Measurements from ENCODE around the gene ERO1A.
"Not testable (repeated sequence)": the region's sequence is repeated elsewhere in the genome, so short reads cannot be mapped to it uniquely, and the experiment has no call there.

ERO1A gene, protein sequence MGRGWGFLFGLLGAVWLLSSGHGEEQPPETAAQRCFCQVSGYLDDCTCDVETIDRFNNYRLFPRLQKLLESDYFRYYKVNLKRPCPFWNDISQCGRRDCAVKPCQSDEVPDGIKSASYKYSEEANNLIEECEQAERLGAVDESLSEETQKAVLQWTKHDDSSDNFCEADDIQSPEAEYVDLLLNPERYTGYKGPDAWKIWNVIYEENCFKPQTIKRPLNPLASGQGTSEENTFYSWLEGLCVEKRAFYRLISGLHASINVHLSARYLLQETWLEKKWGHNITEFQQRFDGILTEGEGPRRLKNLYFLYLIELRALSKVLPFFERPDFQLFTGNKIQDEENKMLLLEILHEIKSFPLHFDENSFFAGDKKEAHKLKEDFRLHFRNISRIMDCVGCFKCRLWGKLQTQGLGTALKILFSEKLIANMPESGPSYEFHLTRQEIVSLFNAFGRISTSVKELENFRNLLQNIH

DNA sequence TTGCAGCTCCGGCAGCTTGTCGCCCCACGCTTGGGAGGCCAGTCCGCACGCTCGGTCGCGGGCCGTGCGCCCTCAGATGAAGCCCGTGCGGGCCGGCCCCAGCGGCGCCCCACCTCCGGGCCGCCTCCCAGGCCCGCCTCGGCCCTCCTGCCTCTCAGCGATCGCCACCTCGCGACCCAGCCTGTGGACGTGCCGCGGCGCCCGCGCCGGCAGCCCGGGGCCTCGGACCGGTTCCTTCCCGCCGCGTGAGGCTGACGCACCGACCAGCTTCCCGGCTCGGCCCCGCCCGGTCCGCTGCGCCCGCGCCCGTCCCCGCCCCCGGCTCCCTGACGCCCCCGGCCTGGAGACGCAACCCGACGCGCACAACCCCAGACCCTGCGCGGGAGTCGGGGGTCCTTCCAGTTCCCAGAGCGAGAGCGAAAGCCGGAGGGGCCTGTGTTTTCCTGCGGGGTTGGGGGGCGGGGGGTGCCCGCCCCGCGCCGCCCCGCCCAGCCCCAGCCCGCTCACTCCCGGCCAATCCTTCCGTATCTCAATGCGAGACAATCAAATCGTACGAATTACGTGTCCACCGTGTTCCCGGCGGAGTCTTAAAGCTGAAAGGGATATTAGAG is at the start of gene ERO1A:
TSS of gene ERO1A (minus strand) at position 78 of the 611 bp plus-strand sequence. CDS start at position 1, 77 bp downstream.
- Mint-ChIP-seq H3K36me3 (ENCODE audit: low read depth) (peaks cover 18% of the 10 kb centered on the region), H3K27ac (peak within 1 kb of the TSS; percentile 99), H3K27me3 (ENCODE audit: low read depth) (no peaks in the 10 kb centered on the region), H3K4me3 (peak within 1 kb of the TSS; percentile 98), H3K4me1 (ENCODE audit: low read depth) (peaks cover 37% of the 10 kb centered on the region), H3K9me3 (no peaks in the 10 kb centered on the region)

DNA sequence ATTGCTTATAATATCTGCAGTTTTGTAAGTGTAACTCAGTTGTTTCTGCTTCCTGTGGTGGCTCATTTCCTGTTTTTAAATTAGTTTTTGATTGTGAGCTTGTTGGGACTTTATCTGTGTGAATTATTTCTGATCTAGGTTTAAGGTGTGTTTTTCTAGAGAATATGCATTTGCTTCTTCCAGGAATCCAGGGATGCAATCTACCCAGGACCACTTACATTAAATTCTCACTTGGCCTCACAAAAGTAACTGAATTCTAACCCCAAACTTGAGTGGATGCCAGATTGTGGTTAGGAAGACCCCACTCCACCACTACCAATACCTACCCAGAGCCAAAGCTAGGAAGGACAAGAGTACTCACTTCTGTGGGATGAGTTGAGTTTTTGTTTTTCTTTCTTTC is 46.5 kb upstream of the ERO1A start:
- Mint-ChIP-seq H3K36me3 (ENCODE audit: low read depth) (peaks cover 30% of the 10 kb centered on the region), H3K27me3 (ENCODE audit: low read depth) (no peaks in the 10 kb centered on the region), H3K4me3 (peak overlapping the region; percentile 65), H3K4me1 (ENCODE audit: low read depth) (peaks cover 31% of the 10 kb centered on the region), H3K27ac (peak overlapping the region; percentile 91), H3K9me3 (no peaks in the 10 kb centered on the region)

DNA sequence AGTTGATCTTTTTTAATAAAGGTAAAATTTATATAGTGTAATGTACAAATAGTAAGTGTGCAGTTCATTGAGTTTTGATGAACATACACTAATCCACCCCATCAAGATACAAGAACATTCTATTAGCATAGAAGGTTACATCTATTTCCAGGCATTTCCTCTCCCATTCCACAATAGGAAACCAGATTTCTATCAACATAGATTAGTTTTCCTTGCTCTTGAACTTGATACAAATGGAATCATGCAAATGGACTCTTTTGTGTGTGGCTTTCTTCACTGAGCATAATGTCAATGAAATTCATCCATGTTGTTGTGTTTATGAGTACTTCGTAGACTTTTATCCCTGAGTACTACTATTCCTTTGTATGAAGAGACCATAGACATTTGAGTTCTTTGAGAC is 45.4 kb upstream of the ERO1A start:
- Mint-ChIP-seq H3K9me3 (no peaks in the 10 kb centered on the region), H3K4me1 (ENCODE audit: low read depth) (peaks cover 40% of the 10 kb centered on the region), H3K27ac (no peak overlapping the region), H3K27me3 (ENCODE audit: low read depth) (no peaks in the 10 kb centered on the region), H3K4me3 (no peak overlapping the region), H3K36me3 (ENCODE audit: low read depth) (peaks cover 27% of the 10 kb centered on the region)

DNA sequence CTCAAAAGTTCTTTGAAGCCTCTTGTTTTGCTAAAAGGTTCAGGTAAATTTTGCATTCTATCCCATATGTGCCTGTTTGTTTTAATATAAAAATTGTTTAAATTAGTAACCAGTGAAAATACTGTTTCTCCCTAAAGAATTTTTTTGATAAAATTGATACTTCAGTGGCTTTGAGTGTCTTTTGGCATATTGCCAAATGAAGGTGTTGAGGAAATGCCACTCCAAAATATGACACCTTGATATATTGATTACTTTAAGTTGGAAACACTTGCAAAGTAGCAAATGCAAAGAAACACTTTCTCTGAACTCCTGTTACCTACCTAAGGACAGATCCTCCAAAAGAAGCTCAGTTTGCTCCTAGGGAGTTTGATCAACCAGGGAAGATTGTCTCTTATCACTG is 43.1 kb upstream of the ERO1A start:
- Mint-ChIP-seq H3K27me3 (ENCODE audit: low read depth) (no peaks in the 10 kb centered on the region), H3K27ac (no peak overlapping the region), H3K36me3 (ENCODE audit: low read depth) (peaks cover 30% of the 10 kb centered on the region), H3K4me3 (no peak overlapping the region), H3K9me3 (no peaks in the 10 kb centered on the region), H3K4me1 (ENCODE audit: low read depth) (peaks cover 42% of the 10 kb centered on the region)

DNA sequence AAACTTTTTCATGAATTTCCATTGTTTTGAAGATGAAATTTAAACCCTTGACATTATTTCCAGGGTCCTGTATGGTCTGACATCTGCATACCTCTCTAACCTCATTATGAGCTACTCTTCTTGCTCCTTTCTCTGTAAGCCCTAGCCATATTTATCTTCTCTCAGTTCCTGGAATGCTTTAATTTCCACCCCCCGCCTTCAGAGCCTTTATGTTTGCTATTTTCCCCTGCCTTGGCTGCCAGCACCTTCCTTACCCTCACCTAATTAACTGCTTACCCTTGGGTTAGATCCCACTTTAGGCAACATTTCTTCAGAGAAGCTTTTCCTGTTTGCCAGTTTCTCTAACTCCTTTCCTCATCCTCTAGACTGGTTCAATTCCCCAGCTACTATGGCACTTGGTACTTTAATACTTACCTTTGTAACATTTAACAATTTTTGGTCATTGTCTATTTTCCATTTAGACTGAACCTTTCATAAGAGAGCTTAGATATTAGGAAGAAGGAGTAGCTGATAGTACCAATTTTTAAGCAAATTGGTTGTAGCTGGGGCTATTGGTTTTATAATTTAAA is 40.6 kb upstream of the ERO1A start:
- peaks cover 35% of the 10 kb centered on the region for H3K4me1 Mint-ChIP-seq (ENCODE audit: low read depth)
- no peak overlapping the region for H3K27ac Mint-ChIP-seq
- no peaks in the 10 kb centered on the region for H3K27me3 Mint-ChIP-seq (ENCODE audit: low read depth)
- H3K36me3 Mint-ChIP-seq (ENCODE audit: low read depth), result peaks cover 35% of the 10 kb centered on the region
- H3K9me3 Mint-ChIP-seq, result no peaks in the 10 kb centered on the region
- no peak overlapping the region for H3K4me3 Mint-ChIP-seq

DNA sequence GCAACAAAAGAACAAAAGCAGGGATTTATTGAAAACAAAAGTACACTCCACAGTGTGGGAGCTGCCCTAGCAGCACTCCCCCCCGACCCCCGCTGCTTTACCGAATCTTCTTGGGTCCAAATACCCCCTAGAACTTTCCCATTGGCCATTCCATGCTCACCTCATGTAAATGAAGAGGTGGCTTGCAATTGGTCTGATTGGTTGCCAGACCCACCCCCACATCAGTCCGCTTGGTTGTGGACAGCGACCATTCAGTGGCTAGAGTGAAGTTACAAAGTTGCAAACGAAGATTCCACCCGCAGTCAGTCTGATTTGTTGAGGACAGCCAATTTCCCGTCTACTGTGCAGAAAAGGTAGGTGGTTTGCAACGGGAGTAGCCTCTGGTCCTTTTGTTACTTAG is 38.5 kb upstream of the ERO1A start:
- Mint-ChIP-seq H3K4me1 (ENCODE audit: low read depth) (peaks cover 34% of the 10 kb centered on the region), H3K4me3 (no peak overlapping the region), H3K27me3 (ENCODE audit: low read depth) (no peaks in the 10 kb centered on the region), H3K9me3 (no peaks in the 10 kb centered on the region), H3K36me3 (ENCODE audit: low read depth) (peaks cover 33% of the 10 kb centered on the region), H3K27ac (no peak overlapping the region)

DNA sequence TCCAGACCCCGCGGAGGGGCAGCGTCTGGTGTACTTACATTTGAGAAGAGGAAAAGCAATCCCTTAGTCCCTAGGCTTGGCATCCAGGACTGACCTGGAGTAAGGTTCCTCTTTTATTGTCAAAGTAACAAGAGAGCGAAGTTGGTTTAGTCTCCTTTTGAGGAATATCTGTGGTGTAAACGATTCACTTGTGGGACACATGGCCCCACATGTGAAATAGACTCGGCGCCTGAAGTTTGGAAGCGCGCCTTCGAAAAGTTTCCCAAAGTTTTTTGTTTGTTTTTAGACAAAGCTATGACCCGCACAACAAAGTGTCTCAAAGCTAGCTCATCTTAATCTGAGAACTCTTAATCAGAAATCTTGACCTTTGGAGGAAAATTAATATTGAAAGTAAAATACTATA is 35.4 kb upstream of the ERO1A start:
- H3K27ac Mint-ChIP-seq, result peak overlapping the region; percentile 77
- H3K9me3 Mint-ChIP-seq, result no peaks in the 10 kb centered on the region
- H3K36me3 Mint-ChIP-seq (ENCODE audit: low read depth), result peaks cover 25% of the 10 kb centered on the region
- H3K4me3 Mint-ChIP-seq, result peak overlapping the region; percentile 87
- H3K27me3 Mint-ChIP-seq (ENCODE audit: low read depth), result no peaks in the 10 kb centered on the region
- peaks cover 20% of the 10 kb centered on the region for H3K4me1 Mint-ChIP-seq (ENCODE audit: low read depth)

DNA sequence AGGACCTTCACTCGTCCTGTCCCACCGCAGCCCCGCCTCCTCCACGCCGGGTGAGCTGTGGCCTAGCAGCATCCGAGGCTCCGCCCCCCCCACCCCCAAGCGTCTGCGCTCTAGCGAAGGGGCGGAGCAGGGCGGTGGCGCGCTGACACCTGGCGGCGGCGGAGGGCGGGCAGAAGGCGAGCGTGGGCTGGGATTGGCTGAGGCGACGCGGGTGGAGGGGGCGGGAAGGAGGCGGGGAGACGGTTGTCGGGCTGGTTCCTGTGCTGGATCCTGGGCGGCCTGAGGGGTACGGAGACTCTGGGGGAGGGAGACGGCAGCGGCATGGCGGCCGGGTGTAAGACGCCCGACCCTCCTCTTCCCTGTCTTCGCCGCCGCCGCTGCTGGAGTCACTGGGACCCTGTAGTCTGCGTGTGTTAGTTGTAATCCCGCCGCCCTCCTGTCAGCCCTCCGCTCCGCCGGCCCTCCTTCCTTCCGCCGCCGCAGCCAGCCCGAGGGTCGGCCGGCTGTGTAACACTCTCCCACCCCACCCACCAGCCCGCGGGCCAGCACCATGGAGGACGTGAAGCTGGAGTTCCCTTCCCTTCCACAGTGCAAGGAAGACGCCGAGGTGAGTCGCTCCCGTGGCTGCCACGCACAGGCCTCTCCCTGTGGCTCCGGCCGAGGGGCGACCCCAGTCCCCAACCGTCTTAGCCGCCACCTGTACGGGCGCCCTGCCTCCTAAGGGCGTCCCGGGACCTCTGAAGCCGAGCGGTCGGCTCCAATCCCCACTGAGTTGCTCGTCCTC is 34.8 kb upstream of the ERO1A start, which contains the start of gene STYX:
TSS of gene STYX (plus strand) at position 242 of the 784 bp plus-strand sequence. CDS start at position 551, 309 bp downstream.
- peaks cover 25% of the 10 kb centered on the region for H3K36me3 Mint-ChIP-seq (ENCODE audit: low read depth)
- H3K4me1 Mint-ChIP-seq (ENCODE audit: low read depth), result peaks cover 20% of the 10 kb centered on the region
- H3K27ac Mint-ChIP-seq, result peak within 1 kb of the TSS; percentile 77
- no peaks in the 10 kb centered on the region for H3K9me3 Mint-ChIP-seq
- H3K4me3 Mint-ChIP-seq, result peak within 1 kb of the TSS; percentile 87
- no peaks in the 10 kb centered on the region for H3K27me3 Mint-ChIP-seq (ENCODE audit: low read depth)

DNA sequence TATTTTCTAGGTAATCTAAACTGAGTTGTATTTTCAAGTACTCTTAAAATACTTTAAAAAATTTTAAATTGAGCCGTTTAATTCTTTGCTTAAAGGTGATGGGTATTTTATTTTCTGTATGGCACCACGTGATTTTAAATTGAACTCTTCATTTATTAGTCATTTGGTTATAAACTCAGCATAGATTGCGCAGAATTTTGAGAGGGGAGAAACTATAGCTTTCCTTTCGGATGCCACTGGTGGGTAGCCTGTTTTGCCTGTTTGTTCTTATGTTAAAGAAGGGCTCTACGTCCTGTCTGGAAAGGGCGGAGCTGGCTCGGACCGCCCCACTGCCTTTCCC is 34.2 kb upstream of the ERO1A start:
- Mint-ChIP-seq H3K36me3 (ENCODE audit: low read depth) (peaks cover 29% of the 10 kb centered on the region), H3K9me3 (no peaks in the 10 kb centered on the region), H3K27me3 (ENCODE audit: low read depth) (no peaks in the 10 kb centered on the region), H3K4me3 (peak overlapping the region; percentile 87), H3K27ac (peak overlapping the region; percentile 51), H3K4me1 (ENCODE audit: low read depth) (peaks cover 22% of the 10 kb centered on the region)

DNA sequence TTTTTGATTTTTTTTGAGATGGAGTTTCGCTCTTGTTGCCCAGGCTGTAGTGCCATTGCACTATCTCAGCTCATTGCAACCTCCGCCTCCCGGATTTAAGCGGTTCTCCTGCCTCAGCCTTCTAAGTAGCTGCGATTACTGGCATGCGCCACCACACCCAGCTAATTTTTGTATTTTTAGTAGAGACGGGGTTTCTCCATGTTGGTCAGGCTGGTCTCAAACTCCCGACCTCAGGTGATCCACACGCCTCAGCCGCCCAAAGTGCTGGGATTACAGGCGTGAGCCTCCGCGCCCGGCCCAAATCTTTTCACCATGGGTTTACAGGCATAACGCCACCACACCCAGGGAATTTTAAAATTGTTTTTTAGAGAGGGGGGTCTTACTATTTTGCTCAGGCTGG is 33.7 kb upstream of the ERO1A start:
- not testable (repeated sequence) for H3K27me3 Mint-ChIP-seq (ENCODE audit: low read depth); H3K27ac Mint-ChIP-seq; H3K9me3 Mint-ChIP-seq
- Mint-ChIP-seq H3K36me3 (ENCODE audit: low read depth) (peaks cover 27% of the 10 kb centered on the region), H3K4me1 (ENCODE audit: low read depth) (peaks cover 19% of the 10 kb centered on the region), H3K4me3 (peak overlapping the region; percentile 51)

DNA sequence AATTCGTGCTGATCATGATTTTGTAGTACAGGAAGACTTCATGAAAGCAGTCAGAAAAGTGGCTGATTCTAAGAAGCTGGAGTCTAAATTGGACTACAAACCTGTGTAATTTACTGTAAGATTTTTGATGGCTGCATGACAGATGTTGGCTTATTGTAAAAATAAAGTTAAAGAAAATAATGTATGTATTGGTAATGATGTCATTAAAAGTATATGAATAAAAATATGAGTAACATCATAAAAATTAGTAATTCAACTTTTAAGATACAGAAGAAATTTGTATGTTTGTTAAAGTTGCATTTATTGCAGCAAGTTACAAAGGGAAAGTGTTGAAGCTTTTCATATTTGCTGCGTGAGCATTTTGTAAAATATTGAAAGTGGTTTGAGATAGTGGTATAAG is 32.2 kb upstream of the ERO1A start:
- H3K9me3 Mint-ChIP-seq; H3K27me3 Mint-ChIP-seq (ENCODE audit: low read depth); H3K4me3 Mint-ChIP-seq; H3K27ac Mint-ChIP-seq: not testable (repeated sequence)
- Mint-ChIP-seq H3K36me3 (ENCODE audit: low read depth) (peaks cover 22% of the 10 kb centered on the region), H3K4me1 (ENCODE audit: low read depth) (peaks cover 17% of the 10 kb centered on the region)

DNA sequence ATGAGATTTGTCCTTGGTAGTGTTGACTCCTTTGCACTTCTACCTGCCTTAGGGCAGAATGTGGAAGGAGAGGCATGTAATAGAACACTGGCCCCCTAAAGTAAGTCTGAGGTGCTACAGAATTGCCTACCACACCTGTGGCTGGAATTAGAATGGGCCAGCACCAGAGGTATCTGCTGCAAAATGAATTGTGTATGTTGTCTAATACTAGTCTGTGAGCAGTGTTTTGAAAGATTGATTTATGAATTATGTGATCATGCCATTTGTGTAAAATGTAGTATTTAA is 28.9 kb upstream of the ERO1A start:
- Mint-ChIP-seq H3K4me3 (no peak overlapping the region), H3K27me3 (ENCODE audit: low read depth) (no peaks in the 10 kb centered on the region), H3K36me3 (ENCODE audit: low read depth) (peaks cover 35% of the 10 kb centered on the region), H3K9me3 (no peaks in the 10 kb centered on the region), H3K27ac (no peak overlapping the region), H3K4me1 (ENCODE audit: low read depth) (peaks cover 13% of the 10 kb centered on the region)

DNA sequence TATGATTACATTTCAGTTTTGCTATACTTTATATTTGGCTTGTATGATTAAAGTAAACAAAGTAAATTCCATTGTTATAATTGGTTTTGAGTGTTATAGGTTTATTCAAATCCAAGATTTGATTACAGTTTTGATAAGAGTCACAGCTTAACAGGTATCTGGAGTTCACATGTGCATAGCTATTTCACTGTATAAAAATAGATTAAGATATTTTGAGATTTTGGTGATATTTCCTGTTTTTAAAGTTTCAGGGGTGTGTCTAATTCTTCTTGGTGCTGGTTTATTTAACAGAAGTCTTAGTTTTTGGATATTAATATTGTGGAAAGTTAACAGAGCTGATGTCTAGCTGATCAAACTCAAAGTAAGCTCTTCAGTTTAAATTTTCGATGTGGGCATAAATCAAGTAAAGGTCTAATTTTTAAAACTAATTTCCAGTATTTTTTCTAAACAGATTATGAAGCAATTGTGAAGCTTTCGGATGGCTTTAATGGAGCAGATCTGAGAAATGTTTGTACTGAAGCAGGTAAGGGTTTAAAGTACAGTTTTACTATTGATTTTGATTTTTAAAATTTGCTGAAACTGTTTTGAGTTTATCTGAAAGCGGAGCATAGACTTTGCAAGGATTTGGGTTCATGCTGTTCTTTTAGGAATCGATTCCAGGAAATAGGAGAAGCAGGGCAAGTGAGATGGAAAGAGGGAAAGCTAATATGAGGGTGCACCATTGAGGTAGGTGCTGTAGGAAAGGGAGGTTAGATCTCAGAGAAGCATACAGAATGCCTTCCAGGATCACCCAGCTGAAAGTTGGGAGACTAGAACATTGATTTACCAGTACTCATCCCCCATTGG is 28.4 kb upstream of the ERO1A start:
- H3K9me3 Mint-ChIP-seq, result no peaks in the 10 kb centered on the region
- H3K4me1 Mint-ChIP-seq (ENCODE audit: low read depth), result peaks cover 12% of the 10 kb centered on the region
- no peak overlapping the region for H3K27ac Mint-ChIP-seq
- H3K27me3 Mint-ChIP-seq (ENCODE audit: low read depth), result no peaks in the 10 kb centered on the region
- no peak overlapping the region for H3K4me3 Mint-ChIP-seq
- peaks cover 38% of the 10 kb centered on the region for H3K36me3 Mint-ChIP-seq (ENCODE audit: low read depth)

DNA sequence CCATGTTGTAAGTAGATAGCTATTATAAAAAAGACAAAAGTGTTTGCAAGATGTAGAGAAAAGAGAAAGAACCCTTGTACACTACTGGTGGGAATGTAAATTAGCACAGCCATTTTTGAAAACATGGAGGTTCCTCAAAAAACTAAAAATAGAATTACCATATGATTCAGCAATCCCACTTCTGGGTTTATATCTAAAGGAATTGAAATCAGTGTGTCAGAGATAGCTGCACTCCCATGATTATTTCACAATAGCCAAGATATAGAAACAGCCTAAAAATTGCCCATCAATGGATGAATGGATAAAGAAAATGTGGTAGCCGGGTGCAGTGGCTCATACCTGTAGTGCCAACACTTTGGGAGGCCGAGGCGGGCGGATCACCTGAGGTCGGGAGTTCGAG is 20.8 kb upstream of the ERO1A start:
- H3K4me1 Mint-ChIP-seq (ENCODE audit: low read depth), result peaks cover 5% of the 10 kb centered on the region
- no peak overlapping the region for H3K4me3 Mint-ChIP-seq
- no peaks in the 10 kb centered on the region for H3K9me3 Mint-ChIP-seq
- H3K27ac Mint-ChIP-seq, result no peak overlapping the region
- H3K27me3 Mint-ChIP-seq (ENCODE audit: low read depth), result no peaks in the 10 kb centered on the region
- H3K36me3 Mint-ChIP-seq (ENCODE audit: low read depth), result peaks cover 47% of the 10 kb centered on the region

All from T-helper 1 cell treated with Interleukin-12 subunit alpha and Interleukin-12 subunit beta and Interleukin-4 antibody, amounts not matched to agents 30 μg/mL and 1 μg/mL, for 36 hours (primary cell).